Neural progenitor cell (in vitro differentiated cells): ENCODE data around the gene GNAT1.

ENCODE experiments used
- CTCF ChIP-seq: fragments of 200-600 bp; sonication (generic); IDR thresholded peaks from 2 replicates; pipeline ENCODE4 v1.5.1; 2017; ENCODE audit warnings: antibody characterized with exemption, mild to moderate bottlenecking
- EZH2 ChIP-seq: fragments of 200-600 bp; sonication (generic); IDR thresholded peaks from 2 replicates; pipeline ENCODE4 v1.6.1; 2017; ENCODE audit warnings: antibody characterized with exemption, mild to moderate bottlenecking, moderate library complexity

GRCh38 chr3:50233176-50233575, 41.8 kb downstream of the GNAT1 start:
- no peak for TF ChIP-seq CTCF
- no peak for TF ChIP-seq EZH2
